K562 (cell line): ENCODE measurements around the gene MCM7. TPM values are rescaled to one million over a fixed set of nuclear protein-coding genes. Genes with fewer than 3 reads are reported as not detected.
A peak's percentile ranks its signal among the peaks of the same experiment; 100 is the strongest.

Experiments
- CBFA2T2 ChIP-seq: fragments of 450-650 bp; conservative IDR thresholded peaks from 2 replicates; pipeline ENCODE4 v1.6.1; 2017; ENCODE audit warnings: mild to moderate bottlenecking
- CC2D1A ChIP-seq: fragments of 450-650 bp; IDR thresholded peaks from 2 replicates; pipeline ENCODE4 v1.6.1; 2017; ENCODE audit warnings: mild to moderate bottlenecking
- COPS2 ChIP-seq: fragments of 450-650 bp; conservative IDR thresholded peaks from 2 replicates; pipeline ENCODE4 v1.6.1; 2016; ENCODE audit warnings: mild to moderate bottlenecking, moderate library complexity
- ETV1 ChIP-seq: fragments of 450-650 bp; conservative IDR thresholded peaks from 2 replicates; pipeline ENCODE4 v1.6.1; 2016; ENCODE audit warnings: missing genetic modification characterization, control low read depth, low read depth, missing compliant biosample characterization
- IRF9 ChIP-seq: fragments of 450-650 bp; IDR thresholded peaks from 2 replicates; pipeline ENCODE4 v1.6.1; 2016; ENCODE audit warnings: missing biosample characterization, missing genetic modification characterization
- KLF6 ChIP-seq: fragments of 250-450 bp; sonication (Bioruptor Pico); IDR thresholded peaks from 2 replicates; pipeline ENCODE4 v1.4.0; 2020; ENCODE audit warnings: mild to moderate bottlenecking, moderate library complexity, borderline replicate concordance
- L3MBTL2 ChIP-seq: fragments of 450-650 bp; IDR thresholded peaks from 2 replicates; pipeline ENCODE4 v1.6.1; 2016; ENCODE audit warnings: mild to moderate bottlenecking, moderate library complexity
- NFATC3 ChIP-seq: fragments of 450-650 bp; IDR thresholded peaks from 2 replicates; pipeline ENCODE4 v1.6.1; 2017; ENCODE audit warnings: mild to moderate bottlenecking
- NR1H2 ChIP-seq: sonication (generic); formaldehyde crosslinking; IDR thresholded peaks from 2 replicates; pipeline ENCODE4 v1.4.0; 2020; ENCODE audit warnings: mild to moderate bottlenecking, missing genetic modification reagents
- SREBF1 ChIP-seq: fragments of 150-350 bp; IDR thresholded peaks from 2 replicates; pipeline ENCODE4 v1.6.1; 2014; ENCODE audit warnings: antibody characterized with exemption, low read depth, low read length, borderline replicate concordance
- SRF ChIP-seq, 2 experiments: fragments of 250-450, 450-650 bp in 1 of 2; sonication (Bioruptor Pico) in 1 of 2; sonication (generic) in 1 of 2; formaldehyde crosslinking; IDR thresholded peaks; 2 replicates each; pipeline versions ENCODE4 v1.5.0 to v1.5.1; 2020 to 2022; ENCODE audit warnings: mild to moderate bottlenecking in 1 of 2, missing genetic modification reagents in 1 of 2
- TCF7 ChIP-seq: sonication (generic); IDR thresholded peaks from 2 replicates; pipeline ENCODE4 v1.6.1; 2016; ENCODE audit warnings: antibody characterized with exemption, borderline replicate concordance
- TEAD2 ChIP-seq: fragments of 450-650 bp; IDR thresholded peaks from 2 replicates; pipeline ENCODE4 v1.6.1; 2016; ENCODE audit warnings: missing genetic modification characterization, control low read depth, missing compliant biosample characterization
- TEAD4 ChIP-seq, 2 experiments: sonication (generic) in 1 of 2; formaldehyde crosslinking in 1 of 2; IDR thresholded peaks; 2 replicates each; pipeline versions ENCODE4 v1.6.1 to v1.8.0; 2012 to 2022; ENCODE audit warnings: borderline replicate concordance in 1 of 2, inconsistent platforms in 1 of 2, low read length in 1 of 2, mild to moderate bottlenecking in 1 of 2, missing genetic modification reagents in 1 of 2
- TRIM24 ChIP-seq, 2 experiments: fragments of 450-650 bp; IDR thresholded peaks; 2 replicates each; pipeline ENCODE4 v1.6.1; 2016
- ZBTB12 ChIP-seq: fragments of 250-450 bp; sonication (Bioruptor Pico); IDR thresholded peaks from 2 replicates; pipeline ENCODE4 v1.4.0; 2020
- ZBTB17 ChIP-seq: fragments of 450-650 bp; formaldehyde crosslinking; IDR thresholded peaks from 2 replicates; pipeline ENCODE4 v1.4.0; 2020; ENCODE audit warnings: mild to moderate bottlenecking
- ZBTB33 ChIP-seq: sonication (generic); formaldehyde crosslinking; IDR thresholded peaks from 2 replicates; pipeline ENCODE4 v1.8.1; 2023; ENCODE audit warnings: mild to moderate bottlenecking, missing genetic modification reagents
- ZNF354B ChIP-seq: fragments of 250-450 bp; sonication (Bioruptor Pico); IDR thresholded peaks from 2 replicates; pipeline ENCODE4 v1.4.0; 2020
- ZNF384 ChIP-seq: IDR thresholded peaks from 2 replicates; pipeline ENCODE4 v1.6.1; 2012; ENCODE audit warnings: low read depth, low read length, improper control_type of control experiment
- ZNF589 ChIP-seq: fragments of 200-800 bp; sonication (Bioruptor generic); IDR thresholded peaks from 2 replicates; pipeline ENCODE4 v1.6.1; 2016; ENCODE audit warnings: low read depth, missing genetic modification characterization, missing compliant biosample characterization
- polyA plus RNA-seq, 8 experiments: library from polyadenylated mRNA; depleted of rRNA in 4 of 8; stranded (reverse) in 5 of 8; unstranded in 3 of 8; fragments of >200 nt; fragmentation: Nextera tagmentation in 2 of 8; fragmentation: Illumina TruSeq in 1 of 8; extraction: Ambion mirVana in 2 of 8; extraction: Trizol in 1 of 8; gene quantifications; 2 replicates each; pipeline versions ENCODE4 v1.2.1 to v1.2.3, GENCODE V29; 2011 to 2014; ENCODE audit warnings: inconsistent platforms in 1 of 8, missing spikeins in 1 of 8
- total RNA-seq, 7 experiments: library from RNA; depleted of rRNA in 6 of 7; stranded (reverse); fragments of >200 nt in 6 of 7; fragmentation: Illumina TruSeq in 2 of 7; extraction: Trizol in 2 of 7; gene quantifications; 2 replicates each; pipeline versions ENCODE4 v1.2.1 to v1.2.3, GENCODE V29; 2011 to 2021; ENCODE audit warnings: low replicate concordance in 1 of 7

Gene MCM7
- total and polyA plus RNA-seq, 9 of the 15 experiments (the other 6 are each of a cell fraction or from before 2014, with no cell fraction given), result 329 to 856 (median 437) TPM

GRCh38 chr7:100148559-100149328 is 47.5 kb upstream of the MCM7 start, which contains the start of gene LAMTOR4 (continued):
- TF ChIP-seq CC2D1A (no peak), ZBTB12 (CRISPR knock-in tag) (no peak; the same call in 1 of the 2 replicates), COPS2 (no peak), L3MBTL2 (peak; percentile 90), ZNF354B (CRISPR knock-in tag) (no peak), TEAD2 (tag) (no peak), TRIM24 (IDR thresholded peaks at IDR 0.05) (no peak), ZBTB17 (CRISPR knock-in tag) (0 out of 2 replicates have a peak, but pooled peaks have one; percentile 22), SRF (CRISPR knock-in tag; IDR thresholded peaks at IDR 0.05) (peak in 1 of 2 experiments; percentile 83; a peak in 1 of 4 replicates), CBFA2T2 (peak; percentile 82), ETV1 (tag) (peak; percentile 95), TCF7 (peak; percentile 35; the same call in 1 of the 2 replicates), ZNF589 (CRISPR knock-in tag) (no peak), ZBTB33 (CRISPR knock-in tag) (no peak), SREBF1 (no peak), NFATC3 (no peak), NR1H2 (CRISPR knock-in tag) (no peak), KLF6 (CRISPR knock-in tag) (no peak), IRF9 (tag) (no peak), TEAD4 (IDR thresholded peaks at IDR 0.05; ENCODE audit: low read length) (peak; percentile 21; the same call in 1 of the 2 replicates), TEAD4 (CRISPR knock-in tag; IDR thresholded peaks at IDR 0.05; ENCODE audit: borderline replicate concordance) (no peak), ZNF384 (no peak)
